ENCODE measurements around the gene ZFP36.

GRCh38 chr19:39377373-39378362, 29.0 kb upstream of the ZFP36 start:
- TF ChIP-seq EZH2 (IDR thresholded peaks at IDR 0.05; ENCODE audit: low read length, missing control alignments), result no peak
- TF ChIP-seq, protein P1, sequence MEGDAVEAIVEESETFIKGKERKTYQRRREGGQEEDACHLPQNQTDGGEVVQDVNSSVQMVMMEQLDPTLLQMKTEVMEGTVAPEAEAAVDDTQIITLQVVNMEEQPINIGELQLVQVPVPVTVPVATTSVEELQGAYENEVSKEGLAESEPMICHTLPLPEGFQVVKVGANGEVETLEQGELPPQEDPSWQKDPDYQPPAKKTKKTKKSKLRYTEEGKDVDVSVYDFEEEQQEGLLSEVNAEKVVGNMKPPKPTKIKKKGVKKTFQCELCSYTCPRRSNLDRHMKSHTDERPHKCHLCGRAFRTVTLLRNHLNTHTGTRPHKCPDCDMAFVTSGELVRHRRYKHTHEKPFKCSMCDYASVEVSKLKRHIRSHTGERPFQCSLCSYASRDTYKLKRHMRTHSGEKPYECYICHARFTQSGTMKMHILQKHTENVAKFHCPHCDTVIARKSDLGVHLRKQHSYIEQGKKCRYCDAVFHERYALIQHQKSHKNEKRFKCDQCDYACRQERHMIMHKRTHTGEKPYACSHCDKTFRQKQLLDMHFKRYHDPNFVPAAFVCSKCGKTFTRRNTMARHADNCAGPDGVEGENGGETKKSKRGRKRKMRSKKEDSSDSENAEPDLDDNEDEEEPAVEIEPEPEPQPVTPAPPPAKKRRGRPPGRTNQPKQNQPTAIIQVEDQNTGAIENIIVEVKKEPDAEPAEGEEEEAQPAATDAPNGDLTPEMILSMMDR (conservative IDR thresholded peaks at IDR 0.05 in 1 of 2, IDR thresholded peaks at IDR 0.05 in 1 of 2; ENCODE audit: low read depth in 1 of 2, low read length in 2 of 2), result no peak

All from fibroblast of lung (primary cell).